Measurements from ENCODE around the gene PTCH1.

The PTCH1 gene

DNA sequence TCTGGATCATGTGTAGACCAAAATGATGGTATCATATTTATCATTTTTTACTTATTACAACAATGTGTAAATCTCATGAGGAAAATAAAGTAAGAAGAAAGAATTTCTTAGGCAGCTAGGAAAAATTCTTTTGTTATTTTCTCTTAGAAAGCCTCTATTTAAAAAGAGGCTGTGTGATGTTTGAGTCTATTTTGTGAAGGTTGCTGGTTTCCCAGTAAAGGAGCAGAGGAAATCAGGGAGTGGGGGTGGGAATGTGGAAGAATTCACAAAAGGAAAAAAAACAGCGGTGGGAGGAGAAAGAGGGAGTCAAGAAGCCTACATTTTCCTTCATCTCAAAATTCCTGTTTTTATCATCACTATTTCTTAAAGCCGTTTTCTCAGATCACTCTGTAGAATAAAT, 20.1 kb downstream of the PTCH1 start:
- DNase-seq = no peak

DNA sequence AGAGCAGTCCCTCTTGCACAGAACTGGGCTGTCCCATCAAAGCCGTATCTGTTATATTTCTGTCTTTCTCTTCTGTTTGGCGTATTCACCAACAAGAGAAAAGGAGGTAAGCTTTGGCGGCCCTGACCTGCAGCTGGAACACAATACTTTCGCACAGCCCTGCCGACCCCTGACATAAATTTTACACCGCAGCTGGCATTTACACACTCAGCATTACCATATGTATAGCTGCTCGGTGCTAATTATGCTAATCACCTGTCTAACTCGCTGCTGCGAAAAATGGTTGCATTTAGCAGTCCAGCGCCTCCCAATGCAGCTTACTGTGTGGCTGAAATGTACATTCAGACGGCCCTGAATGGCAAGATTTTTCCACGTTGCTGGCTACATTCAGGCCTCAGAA, 20.8 kb downstream of the PTCH1 start:
- DNase-seq = no peak

DNA sequence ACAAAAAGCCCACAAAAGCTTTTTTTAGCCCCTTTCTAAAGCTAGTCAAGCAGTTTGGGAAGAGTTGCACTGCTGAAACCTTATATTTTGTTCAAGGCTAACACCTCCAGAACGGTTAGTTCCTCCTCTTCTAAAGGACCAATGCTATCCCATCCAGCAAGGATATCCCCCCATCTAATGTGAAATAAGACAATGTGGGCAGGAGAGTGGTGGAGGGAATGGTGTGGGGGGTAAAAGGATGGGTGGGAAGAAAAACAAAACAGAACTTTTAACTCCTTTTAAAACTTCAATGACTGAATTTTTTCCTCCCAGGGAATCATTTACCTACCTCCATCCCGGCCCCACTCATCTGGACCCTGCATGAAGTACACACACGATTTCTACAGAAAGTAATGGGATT, 21.2 kb downstream of the PTCH1 start:
- no peak for DNase-seq

DNA sequence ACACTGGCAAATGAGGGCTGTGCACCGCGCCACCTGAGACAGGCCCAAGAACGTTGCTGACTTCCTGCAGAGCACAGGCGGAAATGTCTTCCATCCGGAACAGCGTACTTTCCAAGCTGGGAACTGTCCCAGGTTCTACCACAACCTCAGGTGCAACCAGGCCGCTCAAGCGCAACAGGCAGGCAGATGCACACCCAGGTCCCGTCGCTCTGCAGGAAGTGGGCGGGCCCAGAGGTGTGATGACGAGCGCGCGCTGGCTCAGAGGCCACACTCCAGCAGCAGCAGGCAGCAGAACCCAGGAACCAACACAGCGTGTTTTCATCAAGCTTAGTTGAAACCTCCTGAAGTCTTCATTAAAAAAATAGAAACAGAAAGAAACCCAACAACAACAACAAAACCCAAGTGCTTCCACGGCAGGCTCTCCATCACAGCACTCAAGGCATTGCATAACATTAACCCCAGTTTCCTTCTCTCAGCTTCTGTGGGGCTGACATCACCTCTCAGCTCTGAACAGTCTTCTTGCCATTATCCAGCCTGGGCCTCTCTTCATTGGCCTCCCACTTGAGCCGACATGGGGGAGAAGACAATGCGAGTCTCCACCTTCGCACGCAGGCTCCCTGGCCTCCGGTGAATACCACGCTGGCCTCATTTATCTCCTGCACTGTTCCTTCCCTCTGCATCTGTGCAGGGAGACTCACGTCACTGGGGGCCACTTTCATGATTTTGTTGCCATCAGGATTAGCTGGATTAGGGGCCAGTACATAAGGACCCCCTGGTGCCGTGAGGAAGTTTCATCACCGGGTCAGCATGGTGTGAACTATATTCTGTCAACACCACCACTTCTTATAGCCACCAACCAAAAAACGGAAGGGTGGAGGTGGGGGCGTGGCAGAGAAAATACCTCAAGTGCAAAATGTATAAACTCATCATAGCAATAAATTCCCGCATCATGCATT, 22.1 kb downstream of the PTCH1 start:
- peak; percentile 75 for DNase-seq

DNA sequence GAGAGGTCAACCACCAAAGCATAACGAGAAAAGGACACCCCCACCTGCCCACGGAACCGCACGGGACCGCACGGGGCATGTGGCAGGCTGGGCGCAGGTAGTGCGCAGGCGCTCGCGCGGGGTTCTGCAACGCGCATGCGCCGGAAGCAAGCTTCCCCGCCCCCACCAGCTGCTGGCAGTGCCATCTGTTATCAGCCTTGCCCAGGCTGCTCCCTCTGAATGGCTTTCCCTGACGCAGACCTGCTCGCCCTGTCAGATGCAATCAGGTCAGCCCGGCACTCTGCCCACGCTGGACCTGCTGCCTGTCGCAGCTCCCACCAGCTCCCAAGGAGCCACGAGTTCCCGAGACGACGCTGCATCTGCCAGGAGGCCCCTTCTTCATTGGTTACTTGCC, 22.8 kb downstream of the PTCH1 start:
- peak; percentile 82 for DNase-seq

DNA sequence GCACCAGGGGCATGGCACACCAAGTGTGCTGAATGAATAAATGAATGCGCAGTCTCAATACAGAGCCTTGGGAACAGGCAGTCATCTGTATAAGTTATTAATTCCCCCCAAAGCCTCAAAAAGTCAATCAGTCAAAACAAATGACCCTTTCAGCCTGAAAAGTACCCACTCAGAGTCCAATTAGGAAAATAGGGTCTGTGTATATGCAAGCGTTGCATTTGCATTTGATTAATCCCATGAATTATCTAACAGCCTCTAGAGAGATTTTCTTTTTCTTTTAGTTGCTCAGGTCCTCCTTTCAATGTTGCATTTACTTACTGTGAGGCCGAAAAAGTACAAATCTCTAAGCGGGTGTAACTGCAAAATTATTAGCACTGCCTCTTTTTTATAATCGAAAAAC, 23.4 kb downstream of the PTCH1 start:
- DNase-seq = no peak

DNA sequence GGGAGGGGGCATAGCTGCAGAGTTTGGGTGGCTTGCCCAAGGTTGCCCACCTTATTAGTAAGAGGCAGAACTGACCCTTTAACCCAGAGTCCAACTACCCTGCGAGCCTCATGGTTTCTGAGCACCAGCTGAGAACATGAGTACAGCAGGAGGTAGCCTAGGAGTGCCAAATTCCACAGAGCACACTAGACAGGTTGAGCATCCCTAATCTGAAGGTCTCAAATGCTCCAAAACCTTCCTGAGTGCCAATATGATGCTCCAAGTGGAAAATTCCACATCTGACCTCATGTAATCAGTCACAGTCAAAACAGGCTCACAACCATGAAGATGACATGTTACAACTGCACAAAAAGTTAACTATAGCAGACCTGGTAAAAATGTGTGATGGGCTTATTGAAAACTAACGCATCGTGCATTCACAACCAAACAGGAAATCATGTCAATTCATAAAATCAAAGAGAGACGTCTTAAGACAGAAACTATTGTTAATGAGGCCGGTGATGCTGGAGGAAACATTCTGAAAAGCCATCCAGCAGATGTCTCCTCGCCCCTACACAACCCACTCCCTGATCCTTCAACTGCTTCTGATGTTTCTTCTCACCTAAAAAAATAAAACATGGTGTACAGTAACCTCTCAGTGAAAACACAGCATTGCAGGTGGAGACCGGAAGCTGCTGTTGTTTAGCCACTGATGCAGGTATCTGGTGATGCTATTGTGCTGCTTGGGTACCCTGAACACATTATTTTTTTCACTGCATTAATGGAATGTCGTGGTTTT, 25.0 kb downstream of the PTCH1 start:
- no peak for DNase-seq

DNA sequence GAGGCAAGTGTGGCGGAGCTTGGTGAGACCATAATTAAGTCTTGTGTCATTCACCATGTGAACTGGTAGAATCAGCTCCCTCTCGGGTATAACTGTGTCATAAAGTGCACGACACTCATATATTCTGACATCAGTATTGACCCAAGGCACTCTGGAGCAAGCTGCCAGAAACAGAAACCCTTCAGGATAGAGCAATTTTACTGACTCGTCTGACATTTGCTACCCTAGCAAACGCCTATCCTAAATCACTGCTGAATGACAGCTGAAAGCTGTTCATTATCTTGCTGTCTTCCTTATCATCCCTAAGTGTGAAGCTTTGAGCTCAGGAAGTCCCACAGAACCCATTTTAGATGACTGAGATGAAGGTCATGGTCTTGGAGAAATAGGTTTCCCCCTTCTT, 27.8 kb downstream of the PTCH1 start:
- DNase-seq = no peak

DNA sequence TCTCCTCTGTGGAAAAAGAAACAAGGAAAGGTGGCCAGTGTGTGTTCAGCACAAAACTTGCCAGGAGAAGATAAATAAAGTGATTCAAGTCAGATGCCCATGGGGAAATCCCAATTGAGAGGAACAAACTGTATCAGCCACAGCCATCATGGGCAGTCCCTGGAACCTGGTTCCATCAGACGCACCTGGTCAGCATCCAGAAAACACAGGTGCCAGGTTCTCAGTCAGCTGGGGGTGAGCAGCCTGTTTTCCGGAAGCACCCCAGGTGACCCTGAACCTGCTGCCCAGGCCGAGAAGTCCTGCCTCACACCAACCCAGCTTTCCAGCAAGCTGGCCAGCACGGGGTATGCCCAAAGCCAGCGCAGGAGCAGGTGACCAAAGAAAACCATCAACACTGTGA, 30.5 kb downstream of the PTCH1 start:
- DNase-seq = no peak

DNA sequence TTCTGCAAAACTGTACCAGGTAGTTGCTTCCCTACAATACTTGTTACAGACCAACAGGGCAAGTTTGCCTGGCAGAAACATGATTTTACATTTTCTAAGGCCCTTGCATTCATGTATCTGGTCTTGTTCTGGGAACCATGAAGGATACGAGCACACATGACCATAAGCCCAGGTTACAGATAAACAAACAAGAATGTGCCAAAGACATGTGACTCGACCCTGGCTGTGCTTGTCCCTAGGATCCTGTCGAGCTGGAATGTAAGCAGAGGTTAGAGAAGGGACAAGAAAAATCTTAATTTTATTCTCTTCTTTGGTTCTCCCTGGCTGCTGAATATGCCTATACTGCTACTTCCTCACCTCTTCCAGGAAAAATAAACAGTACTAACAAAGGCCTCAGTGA, 32.5 kb downstream of the PTCH1 start:
- DNase-seq = no peak

DNA sequence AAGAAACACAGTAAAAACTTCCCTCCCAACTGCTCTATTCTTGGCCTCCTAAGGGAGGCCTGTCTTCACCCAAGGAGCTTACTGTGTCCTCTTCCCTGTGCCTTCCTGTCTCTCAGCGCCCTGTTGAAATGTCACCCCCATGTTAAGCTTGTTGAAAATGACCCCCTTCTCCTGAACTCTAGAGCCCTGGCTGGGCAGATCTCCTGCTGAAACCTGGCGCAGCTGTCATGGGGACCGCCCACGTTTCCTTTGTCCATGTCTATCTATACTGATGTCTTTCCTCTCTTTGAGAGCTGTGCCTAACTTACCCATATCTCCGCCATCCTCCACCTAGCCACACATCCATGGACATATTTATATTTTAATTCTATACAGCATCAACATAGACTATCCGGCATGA, 33.3 kb downstream of the PTCH1 start:
- no peak for DNase-seq

DNA sequence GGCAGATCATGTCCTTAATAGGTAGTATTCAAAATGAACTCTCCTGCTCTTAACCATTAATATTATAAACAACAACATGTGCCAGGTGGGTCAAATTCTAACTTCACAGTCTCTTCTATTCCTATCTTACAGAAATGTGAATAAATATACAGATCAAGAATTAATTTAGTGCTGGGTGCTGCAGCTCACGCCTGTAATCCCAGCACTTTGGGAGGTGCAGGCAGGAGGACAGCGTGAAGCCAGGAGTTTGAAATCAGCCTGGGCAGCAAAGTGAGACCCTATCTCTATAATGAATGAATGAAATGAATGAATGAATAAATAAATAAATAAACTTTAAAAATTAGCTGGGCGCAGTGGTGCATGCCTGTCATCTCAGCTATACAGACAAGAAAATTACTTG, 34.1 kb downstream of the PTCH1 start:
- DNase-seq = no peak

DNA sequence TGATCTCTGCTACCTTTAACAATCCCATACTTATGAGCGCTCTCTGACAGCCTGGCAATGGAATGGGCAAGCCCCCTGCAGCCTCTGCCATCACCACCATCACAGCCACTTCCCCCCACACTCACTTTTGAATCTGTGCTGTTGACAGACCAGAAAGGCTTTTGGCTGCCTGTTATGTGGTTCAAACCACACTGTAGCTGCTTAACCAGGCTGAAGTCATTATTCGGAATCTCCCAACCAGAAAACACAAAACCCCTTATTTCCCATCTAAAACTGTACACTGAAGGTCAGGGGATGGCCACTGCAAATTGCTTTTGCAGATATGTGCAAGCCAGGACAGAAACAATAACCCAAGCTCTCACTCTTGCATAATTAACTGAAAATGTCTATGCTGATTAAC, 35.8 kb downstream of the PTCH1 start:
- DNase-seq = no peak

DNA sequence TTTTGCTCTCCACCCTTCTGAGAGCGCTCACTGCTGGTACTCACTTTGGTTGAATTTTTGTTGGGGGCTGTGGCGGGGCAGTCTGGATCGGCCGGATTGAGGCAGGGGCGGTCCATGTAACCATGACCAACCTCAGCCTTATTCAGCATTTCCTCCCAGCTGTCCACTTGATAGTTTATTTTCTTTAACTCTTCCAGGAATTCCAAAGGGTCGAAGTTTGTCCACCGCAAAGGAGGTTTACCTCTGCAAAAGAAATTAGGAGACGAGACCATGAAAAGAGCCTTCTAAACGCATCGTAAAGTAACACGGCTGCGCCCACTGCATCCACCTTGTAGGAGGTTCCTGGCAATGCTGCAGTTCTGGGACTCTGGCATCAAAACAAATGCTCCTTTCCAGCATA, 36.4 kb downstream of the PTCH1 start:
- DNase-seq = no peak

DNA sequence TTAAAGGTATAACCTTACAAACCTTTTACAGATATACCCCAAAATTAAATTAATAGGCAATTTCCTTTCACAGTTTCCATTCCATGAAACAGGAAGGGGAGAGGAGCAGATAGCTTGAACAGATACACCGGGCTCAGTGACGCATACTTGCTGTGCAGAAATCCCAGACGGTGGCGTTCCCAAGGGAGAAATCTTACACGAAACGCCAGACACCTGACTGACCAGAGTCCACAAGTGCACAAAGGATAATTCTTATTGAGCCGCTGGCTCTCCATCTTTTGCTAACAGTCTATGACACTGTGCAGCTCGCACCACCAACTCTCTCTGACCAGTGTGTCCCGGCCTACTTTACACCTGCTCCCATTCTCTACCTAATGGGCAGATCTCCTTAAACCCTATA, 37.4 kb downstream of the PTCH1 start:
- DNase-seq = no peak

DNA sequence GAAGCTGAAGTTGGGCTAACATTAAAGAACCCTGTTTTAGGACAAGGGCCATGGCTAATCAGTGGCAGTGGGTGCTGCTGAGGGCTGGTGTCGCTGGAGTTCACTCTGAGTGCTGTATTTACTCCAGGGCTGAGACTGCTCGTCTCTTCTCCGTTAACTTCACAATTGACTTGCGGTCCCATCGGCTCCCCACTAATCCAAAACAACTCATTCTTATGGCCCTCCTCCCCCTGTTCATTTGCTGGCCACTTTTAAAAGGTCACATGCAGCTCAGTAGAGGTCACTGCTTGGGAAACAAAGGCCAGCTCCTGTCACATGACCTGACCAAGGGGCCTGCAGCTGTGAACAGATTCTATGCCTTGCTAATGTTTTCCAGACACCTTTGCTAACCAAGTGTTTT, 38.4 kb downstream of the PTCH1 start:
- no peak for DNase-seq

DNA sequence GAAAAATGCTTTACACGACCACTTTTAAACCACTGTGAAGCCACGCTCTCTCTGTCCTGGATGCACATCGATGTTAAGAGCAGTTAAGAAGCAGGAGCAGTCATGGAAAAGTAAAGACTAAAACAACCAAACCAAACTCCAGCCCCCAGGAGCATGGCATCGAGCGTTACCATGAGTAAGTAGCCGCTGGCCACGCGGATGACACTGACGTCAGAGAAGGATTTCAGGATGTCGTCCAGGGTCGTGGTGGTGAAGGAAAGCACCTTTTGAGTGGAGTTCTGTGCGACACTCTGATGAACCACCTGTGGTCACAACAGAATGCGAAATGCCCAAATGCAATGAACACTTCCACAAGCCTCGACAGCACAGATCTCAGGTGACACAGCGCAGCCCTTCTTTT, 38.9 kb downstream of the PTCH1 start:
- DNase-seq = no peak

DNA sequence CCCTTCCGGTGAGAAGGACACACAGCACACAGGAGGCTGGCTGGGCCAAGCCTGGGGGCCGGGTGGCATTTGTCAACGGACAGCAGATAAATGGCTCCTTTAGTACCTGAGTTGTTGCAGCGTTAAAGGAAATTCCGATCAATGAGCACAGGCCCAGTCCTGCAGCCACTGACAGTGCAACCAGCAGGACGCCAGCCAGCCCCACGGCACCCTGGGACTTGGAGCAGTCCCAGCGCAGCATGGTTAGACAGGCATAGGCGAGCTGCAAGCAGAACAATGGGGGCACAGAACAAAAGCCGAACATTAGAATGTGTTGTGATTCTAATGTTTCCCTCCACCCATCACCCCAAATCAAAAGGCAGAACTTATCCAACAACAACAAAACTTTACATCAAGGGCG, 39.3 kb downstream of the PTCH1 start:
- DNase-seq = no peak

DNA sequence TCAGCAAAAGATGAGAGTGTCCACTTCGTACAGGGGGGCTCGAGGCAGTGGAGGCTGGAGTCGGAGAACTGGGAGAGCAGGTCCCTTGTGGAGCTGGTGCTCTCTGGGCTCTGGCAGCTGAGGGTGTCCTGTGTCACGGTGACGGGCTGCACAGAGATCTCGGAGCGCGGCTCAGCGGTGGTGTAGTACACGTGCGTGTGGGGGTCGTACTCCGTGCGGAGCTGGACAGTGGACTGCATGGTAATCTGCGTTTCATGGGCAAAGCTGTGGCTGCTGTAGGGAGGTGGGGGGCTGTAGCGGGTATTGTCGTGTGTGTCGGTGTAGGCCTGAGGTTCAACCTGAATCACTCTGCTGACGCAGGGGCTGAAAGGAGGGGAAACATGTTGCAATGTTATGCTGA, 48.0 kb downstream of the PTCH1 start:
- DNase-seq = no peak

DNA sequence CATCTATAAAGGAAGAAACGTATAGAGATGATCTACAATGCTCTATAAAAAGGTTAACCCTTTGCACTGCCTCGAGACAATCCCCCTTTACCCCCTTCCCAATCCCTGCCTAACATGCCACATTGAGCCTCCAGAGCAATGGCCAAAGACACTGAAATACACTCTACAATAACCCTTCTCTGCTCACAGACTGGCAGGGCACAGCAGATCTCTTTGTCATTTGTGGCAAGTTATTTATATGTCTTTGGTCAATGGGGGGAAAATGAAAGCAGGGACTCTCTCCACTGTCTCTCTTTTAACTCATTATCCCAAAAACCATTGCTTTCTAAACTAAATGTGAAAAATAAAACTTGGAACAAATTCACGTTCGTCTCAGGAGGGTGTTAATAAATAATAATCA, 51.7 kb downstream of the PTCH1 start:
- DNase-seq = no peak

DNA sequence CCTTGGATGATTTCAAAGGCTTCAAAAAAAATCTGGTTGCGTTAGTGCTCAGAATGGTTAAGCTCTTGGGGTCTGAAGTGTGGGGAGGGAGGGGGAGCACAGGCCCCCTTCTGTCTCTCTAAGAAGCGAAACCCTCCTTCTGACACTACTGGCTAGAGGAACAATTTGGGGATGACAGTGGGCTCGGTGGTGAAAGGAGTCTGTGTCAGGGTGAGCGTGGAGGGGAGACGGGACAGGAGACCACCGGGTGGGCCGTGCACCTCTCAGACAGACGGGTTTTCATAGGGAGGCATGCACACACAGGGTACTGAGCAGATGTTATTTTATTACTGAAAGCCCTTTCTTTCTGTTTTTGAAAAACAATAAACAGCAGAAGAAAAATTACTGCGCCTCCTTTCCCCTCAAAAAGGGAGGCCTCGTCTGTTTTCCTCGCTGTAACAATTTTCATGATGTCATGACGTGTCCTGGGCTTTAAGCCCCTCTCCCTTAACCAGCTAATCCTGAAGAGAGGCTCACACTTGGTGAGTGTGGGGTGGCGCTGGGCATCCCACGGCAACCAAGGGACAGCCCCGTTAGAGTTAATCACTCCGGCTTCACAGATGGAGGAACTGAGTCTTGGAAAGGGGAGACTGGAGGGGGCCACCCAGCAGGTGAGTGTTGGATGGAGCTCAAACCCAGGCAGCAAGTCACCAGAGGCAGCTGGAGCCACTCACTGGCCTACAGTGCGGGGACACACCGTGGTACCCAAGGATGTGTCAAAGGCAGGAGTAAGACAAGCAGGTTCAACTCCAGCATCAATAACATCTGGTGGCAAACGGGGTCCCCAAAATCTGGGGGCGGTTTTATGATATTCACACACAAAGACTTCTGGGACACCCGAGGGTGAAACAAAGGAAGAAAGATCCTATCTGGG, 53.4 kb downstream of the PTCH1 start:
- DNase-seq = no peak

DNA sequence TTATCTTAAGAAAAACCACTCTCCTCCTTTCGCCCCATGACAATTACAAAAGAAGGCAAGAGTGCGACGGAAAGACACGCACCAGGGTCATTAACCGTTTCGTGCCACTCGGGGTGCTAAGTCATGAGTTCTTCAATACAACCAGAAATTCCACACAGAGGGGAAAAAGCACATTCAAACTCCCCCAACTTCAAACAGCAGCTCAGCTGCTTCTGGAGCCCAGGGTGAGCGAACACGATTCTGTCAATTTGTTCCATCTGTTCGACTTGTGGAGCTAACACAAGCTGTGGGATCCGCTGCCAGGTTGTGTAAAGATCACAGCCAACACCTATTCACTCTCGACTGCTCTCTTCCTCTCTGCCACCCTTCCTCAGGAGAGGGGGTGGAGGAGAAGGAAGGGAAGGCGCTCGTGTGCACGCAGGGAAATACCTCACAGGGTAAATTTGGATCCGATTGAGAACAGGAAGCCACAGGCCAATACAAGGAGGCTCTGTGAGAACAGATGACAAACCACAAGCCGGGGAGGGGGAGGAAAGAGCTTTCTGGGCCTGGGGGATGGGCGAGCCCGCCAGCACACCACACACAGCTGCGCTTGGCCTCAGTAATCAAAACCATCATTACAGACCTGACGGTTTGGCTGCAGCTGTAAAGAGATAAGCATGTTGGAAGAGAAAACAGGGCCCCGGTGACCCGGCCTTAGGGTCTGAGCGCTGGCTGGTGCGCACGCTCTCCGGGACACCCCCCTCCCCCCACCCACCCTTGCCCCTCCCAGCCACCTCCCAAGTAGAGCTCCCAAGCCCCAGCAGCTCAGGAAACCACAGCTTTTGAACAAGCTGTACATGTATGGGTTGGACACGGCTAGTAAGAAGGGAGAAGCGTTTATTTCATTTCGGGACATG, 54.3 kb downstream of the PTCH1 start:
- DNase-seq = no peak
